Liver (tissue), 3 donors: ENCODE data around the gene LDLRAD3.

Source experiments
- ATF3 ChIP-seq: IDR thresholded peaks from 2 replicates; pipeline ENCODE4 v1.6.1; 2016; ENCODE audit warnings: antibody characterized with exemption
- CTCF ChIP-seq: fragments of 150-350 bp; IDR thresholded peaks from 2 replicates; pipeline ENCODE4 v1.5.1; 2017; ENCODE audit warnings: improper control_type of control experiment, low read depth, low read length; ENCODE audit not compliant: missing input control
- EGR1 ChIP-seq, 2 donors: IDR thresholded peaks; 2 replicates each; pipeline ENCODE4 v1.6.1; 2016 to 2018; ENCODE audit warnings: antibody characterized with exemption in 2 of 2, low read depth in 2 of 2
- GABPA ChIP-seq, 2 donors: IDR thresholded peaks in 1 of 2; conservative IDR thresholded peaks in 1 of 2; 2 replicates each; pipeline ENCODE4 v1.6.1; 2016; ENCODE audit warnings: antibody characterized with exemption in 2 of 2, mild to moderate bottlenecking in 1 of 2, moderate library complexity in 1 of 2
- JUND ChIP-seq, 2 donors: IDR thresholded peaks; 2 replicates each; pipeline ENCODE4 v1.6.1; 2016; ENCODE audit warnings: antibody characterized with exemption in 2 of 2
- REST ChIP-seq: IDR thresholded peaks from 2 replicates; pipeline ENCODE4 v1.6.1; 2016; ENCODE audit warnings: antibody characterized with exemption, mild to moderate bottlenecking
- RXRA ChIP-seq, 2 donors: IDR thresholded peaks; 2 replicates each; pipeline ENCODE4 v1.6.1; 2017 to 2018; ENCODE audit warnings: antibody characterized with exemption in 2 of 2, mild to moderate bottlenecking in 1 of 2
- SP1 ChIP-seq: IDR thresholded peaks from 2 replicates; pipeline ENCODE4 v1.6.1; 2018; ENCODE audit warnings: antibody characterized with exemption, mild to moderate bottlenecking
- TAF1 ChIP-seq: conservative IDR thresholded peaks from 2 replicates; pipeline ENCODE4 v1.6.1; 2016; ENCODE audit warnings: antibody characterized with exemption, mild to moderate bottlenecking
- YY1 ChIP-seq: IDR thresholded peaks from 2 replicates; pipeline ENCODE4 v1.6.1; 2016; ENCODE audit warnings: antibody characterized with exemption, mild to moderate bottlenecking
- TF ChIP-seq, protein P1 (sequence below): IDR thresholded peaks from 2 replicates; pipeline ENCODE4 v1.6.1; 2016; ENCODE audit warnings: antibody characterized with exemption
- TF ChIP-seq, protein P2 (sequence below): IDR thresholded peaks from 2 replicates; pipeline ENCODE4 v1.6.1; 2016; ENCODE audit warnings: antibody characterized with exemption
- donor health status: healthy.
- donor health status: healthy.

DNA sequence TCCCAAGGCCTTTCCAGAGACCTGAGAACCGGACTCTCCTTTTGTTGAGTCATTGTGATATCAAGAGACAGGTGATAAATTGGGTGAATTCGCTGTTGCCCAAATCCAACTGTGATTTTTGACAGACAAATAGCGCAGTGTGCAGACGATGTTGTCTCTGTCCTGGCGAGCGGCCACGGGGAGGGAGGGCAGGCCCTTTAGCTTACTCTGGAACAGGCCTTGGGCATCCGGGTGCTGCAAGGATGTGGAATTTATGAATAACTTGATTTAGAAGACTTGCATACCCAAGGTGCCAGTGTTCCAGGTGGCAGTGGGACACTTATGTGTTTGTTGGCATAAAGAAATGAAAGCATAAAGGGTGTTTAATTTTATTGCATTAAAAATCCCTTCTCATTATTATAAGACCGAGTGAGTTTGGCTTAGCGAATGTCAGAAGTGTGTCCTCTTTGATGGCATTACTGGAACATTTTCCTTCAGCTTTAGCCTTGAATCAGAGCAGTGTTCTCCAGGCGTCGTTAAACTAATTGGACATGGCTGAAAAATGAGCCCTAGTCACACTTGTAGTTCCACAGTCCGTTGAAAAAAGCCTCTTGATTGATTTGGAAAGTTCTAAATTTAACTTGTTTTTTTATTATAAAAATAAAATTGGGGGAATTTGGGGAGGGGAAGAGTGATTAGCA, 9.4 kb downstream of the LDLRAD3 start:
- TF ChIP-seq CTCF, result no peak
- no peak for TF ChIP-seq REST
- TF ChIP-seq EGR1 (IDR thresholded peaks at IDR 0.05; ENCODE audit: low read depth in 2 of 2), result no peak
- TF ChIP-seq GABPA (IDR thresholded peaks at IDR 0.05 in 1 of 2, conservative IDR thresholded peaks at IDR 0.05 in 1 of 2), result no peak
- no peak for TF ChIP-seq JUND (IDR thresholded peaks at IDR 0.05)
- TF ChIP-seq, protein P1, sequence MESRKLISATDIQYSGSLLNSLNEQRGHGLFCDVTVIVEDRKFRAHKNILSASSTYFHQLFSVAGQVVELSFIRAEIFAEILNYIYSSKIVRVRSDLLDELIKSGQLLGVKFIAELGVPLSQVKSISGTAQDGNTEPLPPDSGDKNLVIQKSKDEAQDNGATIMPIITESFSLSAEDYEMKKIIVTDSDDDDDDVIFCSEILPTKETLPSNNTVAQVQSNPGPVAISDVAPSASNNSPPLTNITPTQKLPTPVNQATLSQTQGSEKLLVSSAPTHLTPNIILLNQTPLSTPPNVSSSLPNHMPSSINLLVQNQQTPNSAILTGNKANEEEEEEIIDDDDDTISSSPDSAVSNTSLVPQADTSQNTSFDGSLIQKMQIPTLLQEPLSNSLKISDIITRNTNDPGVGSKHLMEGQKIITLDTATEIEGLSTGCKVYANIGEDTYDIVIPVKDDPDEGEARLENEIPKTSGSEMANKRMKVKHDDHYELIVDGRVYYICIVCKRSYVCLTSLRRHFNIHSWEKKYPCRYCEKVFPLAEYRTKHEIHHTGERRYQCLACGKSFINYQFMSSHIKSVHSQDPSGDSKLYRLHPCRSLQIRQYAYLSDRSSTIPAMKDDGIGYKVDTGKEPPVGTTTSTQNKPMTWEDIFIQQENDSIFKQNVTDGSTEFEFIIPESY, result no peak
- no peak for TF ChIP-seq TAF1
- no peak for TF ChIP-seq YY1
- TF ChIP-seq, protein P2, sequence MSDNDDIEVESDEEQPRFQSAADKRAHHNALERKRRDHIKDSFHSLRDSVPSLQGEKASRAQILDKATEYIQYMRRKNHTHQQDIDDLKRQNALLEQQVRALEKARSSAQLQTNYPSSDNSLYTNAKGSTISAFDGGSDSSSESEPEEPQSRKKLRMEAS, result no peak
- TF ChIP-seq ATF3, result no peak
- no peak for TF ChIP-seq RXRA (IDR thresholded peaks at IDR 0.05)
- TF ChIP-seq SP1, result no peak
